NCI-H2171 treated with DMSO at 0.1 percent for 48 hours (cell line): ENCODE data around the gene VWA8.

Experiments
- DNase-seq: peaks from one replicate; lab custom pipeline; 2025; lab: John Stamatoyannopoulos, UW

VWA8 gene

DNA sequence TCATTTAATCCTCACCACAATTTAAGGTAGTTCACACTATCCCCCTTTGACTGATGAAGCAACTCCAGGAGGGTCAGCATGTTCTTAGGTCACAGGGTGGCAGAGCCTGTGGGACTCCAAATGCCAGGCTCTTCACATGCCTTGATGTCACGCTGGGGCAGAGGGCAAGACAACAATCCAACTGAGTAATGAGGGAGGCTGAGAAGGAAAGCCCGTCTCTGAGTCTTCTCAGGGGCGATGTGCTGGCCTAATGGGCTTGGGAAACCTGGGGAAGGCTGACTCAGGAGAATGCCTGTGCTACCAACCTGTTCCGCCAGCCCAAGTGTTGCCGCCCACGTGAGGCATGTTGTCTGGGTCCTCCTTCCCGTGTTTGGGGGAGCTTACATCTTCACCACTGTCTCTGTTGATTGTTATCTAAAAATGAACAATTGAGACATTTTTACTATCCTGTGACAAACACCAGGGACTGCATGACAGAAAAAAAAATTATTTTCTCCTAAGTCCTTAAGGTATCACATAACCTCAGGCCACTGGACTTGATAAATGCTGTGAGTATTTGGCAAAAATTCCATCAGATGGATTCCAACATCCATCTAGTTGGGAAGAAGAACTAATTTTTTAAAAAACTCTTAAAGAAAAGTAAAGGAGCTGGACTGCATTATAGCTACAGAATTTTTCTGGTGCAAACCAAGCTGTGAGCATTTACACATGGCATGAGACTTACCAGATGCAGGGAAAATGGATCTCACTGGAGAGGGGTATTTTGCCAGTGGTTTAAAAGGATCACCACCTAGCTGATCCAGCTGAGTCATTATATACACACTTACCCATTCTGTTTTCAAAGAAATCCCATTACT lies 346.0 kb downstream of the VWA8 start:
- no peak for DNase-seq

GRCh38 chr13:41613984-41614661 lies 346.8 kb downstream of the VWA8 start:
- no peak for DNase-seq

- DNase-seq, result no peak
These were observed 347.4 kb downstream of the VWA8 start for GRCh38 chr13:41613471-41613870.

DNA sequence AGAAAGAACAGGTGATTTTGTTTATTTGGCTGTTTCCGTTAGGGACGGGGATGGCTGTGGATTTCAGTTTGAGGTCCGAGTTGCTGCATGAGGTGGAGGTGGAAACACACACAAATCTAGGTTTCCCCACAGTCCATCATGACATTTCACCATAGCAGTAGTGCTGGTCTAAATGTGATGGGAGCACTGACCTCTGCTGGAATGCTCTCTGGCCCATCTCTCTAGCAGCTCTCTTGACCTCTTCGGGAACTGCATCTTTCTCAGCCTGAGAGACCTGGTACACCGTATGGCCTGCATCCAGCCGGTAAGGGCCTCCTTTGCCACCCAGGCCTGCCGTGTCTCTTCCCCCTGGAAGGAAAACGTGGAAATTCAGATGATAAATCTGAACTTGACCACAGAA lies 349.5 kb downstream of the VWA8 start:
- DNase-seq, result no peak

DNA sequence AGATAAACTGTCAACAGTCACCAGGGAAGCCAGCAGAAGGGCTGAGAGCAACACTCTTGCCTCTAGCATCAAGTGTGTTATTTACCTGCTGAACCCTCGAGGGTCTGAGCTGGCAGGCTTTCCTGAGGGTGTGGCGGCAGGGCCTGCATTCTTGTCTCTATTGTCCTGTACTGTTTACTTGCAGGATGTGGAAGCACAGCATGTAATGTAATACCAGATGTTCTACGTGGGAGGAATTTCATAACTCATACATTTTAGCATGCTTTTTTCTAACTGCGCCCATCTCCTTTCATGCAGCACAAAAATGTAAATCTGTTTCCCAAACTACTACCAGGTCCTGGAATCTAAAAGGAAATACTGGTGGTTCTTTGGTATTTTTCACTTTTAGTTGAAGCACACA lies 350.5 kb downstream of the VWA8 start:
- peak; percentile 9 for DNase-seq

GRCh38 chr13:41609828-41610227 lies 351.1 kb downstream of the VWA8 start:
- DNase-seq, result no peak

DNA sequence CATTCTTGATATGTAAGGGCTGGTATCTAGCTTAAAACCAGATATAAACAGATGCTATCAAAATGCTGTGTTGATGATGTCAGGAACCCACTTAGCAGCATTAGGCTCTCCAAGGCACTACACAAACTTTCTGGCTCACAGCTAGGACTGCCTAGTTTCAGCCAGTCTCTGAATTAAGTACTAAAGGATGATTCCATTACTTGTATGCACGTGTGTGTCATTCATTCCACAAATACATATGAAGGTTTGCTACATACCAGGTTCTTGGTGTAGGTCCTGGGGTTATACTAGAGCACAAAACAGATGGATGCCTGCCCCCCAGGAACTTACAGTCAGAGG lies 352.1 kb downstream of the VWA8 start:
- DNase-seq, result no peak

- no peak for DNase-seq
These were observed 352.6 kb downstream of the VWA8 start for GRCh38 chr13:41608111-41608838.

DNA sequence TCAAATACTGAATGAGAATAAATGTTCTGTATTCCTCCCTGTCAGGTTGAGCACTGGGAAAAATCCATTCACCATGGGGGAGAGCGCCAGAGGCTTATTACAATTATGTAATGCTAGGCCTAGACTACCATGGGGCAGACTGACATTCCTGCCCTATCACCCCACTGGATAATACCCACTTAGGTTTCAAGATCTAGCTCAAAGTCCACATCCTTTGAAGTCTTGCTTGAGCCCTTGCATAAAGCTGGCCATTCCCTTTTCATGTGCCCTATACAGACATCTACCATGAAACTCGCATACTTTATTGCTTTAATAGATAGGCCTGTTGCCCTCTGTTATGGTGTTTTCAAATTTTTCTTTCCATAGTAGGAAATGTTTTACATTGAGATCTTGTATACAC lies 354.3 kb downstream of the VWA8 start:
- DNase-seq, result no peak

- no peak for DNase-seq
These were observed 355.3 kb downstream of the VWA8 start for GRCh38 chr13:41605319-41606285.

GRCh38 chr13:41603917-41604316 lies 357.0 kb downstream of the VWA8 start:
- DNase-seq, result peak; percentile 2

DNA sequence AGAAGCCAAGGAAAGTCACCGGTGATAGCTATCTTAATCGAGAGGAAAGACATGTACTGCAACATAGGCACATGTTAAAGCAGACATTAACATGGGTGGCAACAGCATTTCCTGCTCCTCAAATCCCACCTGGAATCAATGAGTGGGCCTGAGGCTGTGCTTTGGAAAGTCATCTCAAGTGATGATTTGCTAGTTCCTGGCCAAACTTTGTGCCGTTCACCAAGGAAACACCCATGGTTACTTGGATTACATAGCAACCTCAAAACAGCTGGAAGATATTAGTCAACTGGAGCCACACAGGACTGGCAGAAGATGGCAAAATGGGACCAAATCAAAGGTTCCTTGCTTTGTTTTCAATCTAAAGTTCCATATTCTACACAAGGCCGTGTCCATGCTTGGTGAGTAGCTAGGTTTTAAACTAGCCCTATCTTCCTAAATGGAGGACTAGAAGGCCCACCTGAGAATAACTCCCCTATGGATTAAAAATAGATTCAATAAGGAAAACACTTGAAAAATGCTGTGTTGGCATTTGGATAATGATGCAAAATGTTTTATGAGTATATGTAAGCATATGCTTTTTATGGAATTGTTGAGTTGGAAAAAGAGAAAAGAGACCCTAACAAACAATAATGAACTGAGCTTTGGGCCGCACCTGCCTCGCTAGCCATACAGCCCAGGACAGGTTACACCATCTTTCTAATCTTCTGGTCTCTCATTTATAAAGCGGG lies 359.0 kb downstream of the VWA8 start:
- DNase-seq, result no peak

DNA sequence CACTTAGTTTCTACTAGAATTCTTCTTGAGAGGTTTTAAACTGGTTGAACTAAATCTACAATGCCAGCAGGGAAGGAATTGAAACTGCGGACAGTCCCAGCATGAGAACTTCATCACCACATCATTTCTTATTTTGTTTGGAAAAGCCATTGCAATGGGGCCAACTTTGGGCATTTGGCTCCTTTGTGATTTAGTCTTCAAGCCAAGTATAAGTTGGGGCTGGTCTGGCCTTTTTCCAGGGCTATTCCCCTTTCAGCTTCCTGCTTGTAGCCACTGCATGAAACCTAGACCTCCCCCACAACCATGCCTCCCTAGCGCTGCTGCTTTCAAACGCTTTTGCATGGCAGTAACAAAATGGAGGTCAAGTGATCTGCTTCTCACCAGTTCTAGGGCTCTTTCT lies 361.3 kb downstream of the VWA8 start:
- DNase-seq, result no peak

DNA sequence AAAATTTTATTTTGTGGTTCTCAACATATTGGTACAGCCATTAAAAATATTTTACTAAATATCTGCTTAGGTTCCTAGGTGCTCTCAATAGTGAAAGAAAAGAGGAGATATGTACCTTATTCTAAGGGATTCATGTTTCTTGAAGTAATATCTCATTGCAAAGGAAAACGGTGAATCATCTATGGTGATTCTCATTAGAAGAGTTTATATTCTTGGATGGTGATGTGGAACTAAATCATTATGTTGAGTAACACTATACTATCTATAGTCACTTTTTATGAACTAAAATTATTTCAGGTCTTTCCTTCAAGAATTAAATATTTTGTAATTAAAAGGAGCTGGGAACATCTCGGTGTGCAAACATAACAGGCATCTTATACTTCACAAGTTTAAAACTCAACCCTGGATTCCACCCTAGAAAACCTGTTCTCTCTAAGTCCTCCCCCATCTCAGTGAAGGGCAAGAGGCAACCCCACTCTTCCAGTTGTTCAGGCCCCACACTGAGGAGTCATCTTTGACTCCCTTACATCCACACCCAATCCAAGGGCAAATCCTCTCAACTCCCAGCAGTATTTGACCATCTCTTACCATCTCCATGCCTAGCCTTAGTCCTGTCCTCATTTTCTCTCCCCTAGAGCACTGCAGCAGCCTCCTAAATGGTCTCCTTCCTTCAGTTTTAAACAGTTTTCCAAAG lies 363.4 kb downstream of the VWA8 start:
- no peak for DNase-seq

GRCh38 chr13:41596190-41596589 lies 364.7 kb downstream of the VWA8 start:
- no peak for DNase-seq

GRCh38 chr13:41595298-41595697 lies 365.6 kb downstream of the VWA8 start:
- no peak for DNase-seq

DNA sequence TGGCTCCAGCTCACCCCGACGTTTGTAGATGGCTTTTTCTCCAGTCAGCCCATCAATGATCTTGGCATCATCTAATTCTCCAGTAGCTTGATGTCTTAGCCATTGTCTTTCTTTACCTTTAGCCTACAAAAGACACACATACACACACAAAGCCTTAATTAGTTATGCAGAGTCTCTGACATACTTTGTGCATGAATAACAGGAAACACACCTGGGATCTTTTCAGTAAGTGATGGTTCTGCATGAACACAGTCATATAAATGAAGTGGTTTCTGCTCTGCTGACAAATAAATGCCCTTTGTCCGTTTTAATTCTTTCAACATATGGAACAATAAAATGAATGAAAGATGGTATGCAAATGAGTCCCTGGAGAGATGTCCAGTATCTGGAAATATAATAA lies 370.3 kb downstream of the VWA8 start:
- no peak for DNase-seq

- no peak for DNase-seq
These were observed 370.8 kb downstream of the VWA8 start for GRCh38 chr13:41590122-41590521.

GRCh38 chr13:41589434-41589833 lies 371.5 kb downstream of the VWA8 start:
- no peak for DNase-seq

- DNase-seq, result no peak
These were observed 372.0 kb downstream of the VWA8 start for GRCh38 chr13:41588899-41589298.

GRCh38 chr13:41588448-41588847 lies 372.5 kb downstream of the VWA8 start:
- DNase-seq, result no peak
